H9 (cell line): Measurements from ENCODE around the gene IRF2BP2. TPM values are rescaled to one million over a fixed set of nuclear protein-coding genes. Genes with fewer than 3 reads are reported as not detected.
A peak's percentile ranks its signal among the peaks of the same experiment; 100 is the strongest.

ENCODE experiments used
- DNase-seq: peaks from one replicate; pipeline ENCODE4 v3.0.0-alpha.2; 2017
- H2AFZ ChIP-seq: one replicate; pipeline ENCODE4 v1.6.1; 2013; ENCODE audit warnings: mild to moderate bottlenecking, low read length, control low read depth, moderate library complexity
- H2AK5ac ChIP-seq: 2 replicates; pipeline ENCODE4 v1.6.1; 2013; ENCODE audit warnings: low read length, control low read depth, mixed read lengths; ENCODE audit not compliant: insufficient read length
- H2BK120ac ChIP-seq: one replicate; pipeline ENCODE4 v1.6.1; 2013; ENCODE audit warnings: low read depth, mild to moderate bottlenecking, low read length, control low read depth, inconsistent platforms; ENCODE audit not compliant: poor library complexity, severe bottlenecking
- H2BK12ac ChIP-seq: 2 replicates; pipeline ENCODE4 v1.6.1; 2013; ENCODE audit warnings: low read length, control low read depth, mixed read lengths, low read depth; ENCODE audit not compliant: insufficient read length
- H2BK15ac ChIP-seq: 2 replicates; pipeline ENCODE4 v1.6.1; 2013; ENCODE audit warnings: low read depth, low read length, control low read depth
- H2BK20ac ChIP-seq: one replicate; pipeline ENCODE4 v1.6.1; 2013; ENCODE audit warnings: low read depth, mild to moderate bottlenecking, low read length, control low read depth, inconsistent platforms; ENCODE audit not compliant: poor library complexity, severe bottlenecking
- H2BK5ac ChIP-seq: 2 replicates; pipeline ENCODE4 v1.6.1; 2013; ENCODE audit warnings: low read length, control low read depth, mixed read lengths; ENCODE audit not compliant: insufficient read length
- H3K14ac ChIP-seq: 2 replicates; pipeline ENCODE4 v1.6.1; 2013; ENCODE audit warnings: low read length, control low read depth; ENCODE audit not compliant: insufficient read depth
- H3K18ac ChIP-seq: 2 replicates; pipeline ENCODE4 v1.6.1; 2013; ENCODE audit warnings: low read depth, mild to moderate bottlenecking, mixed read lengths, low read length, control low read depth; ENCODE audit not compliant: insufficient read length
- H3K23ac ChIP-seq: 2 replicates; pipeline ENCODE4 v1.6.1; 2013; ENCODE audit warnings: low read length, control low read depth, mixed read lengths, low read depth; ENCODE audit not compliant: insufficient read length
- H3K23me2 ChIP-seq: 2 replicates; pipeline ENCODE4 v1.6.1; 2013; ENCODE audit warnings: low read depth, mild to moderate bottlenecking, mixed read lengths, low read length, control low read depth; ENCODE audit not compliant: insufficient read length, poor library complexity, severe bottlenecking
- H3K27ac ChIP-seq: 2 replicates; pipeline ENCODE4 v1.5.1; 2013; ENCODE audit warnings: low read length, control low read depth, mixed read lengths, low read depth; ENCODE audit not compliant: insufficient read length
- H3K27me3 ChIP-seq: 2 replicates; pipeline ENCODE4 v1.6.1; 2013; ENCODE audit warnings: low read length, control low read depth, inconsistent platforms; ENCODE audit not compliant: insufficient read depth
- H3K4ac ChIP-seq: 2 replicates; pipeline ENCODE4 v1.6.1; 2013; ENCODE audit warnings: low read depth, mild to moderate bottlenecking, control low read depth, inconsistent platforms, low read length, moderate library complexity
- H3K4me1 ChIP-seq: 2 replicates; pipeline ENCODE4 v1.6.1; 2013; ENCODE audit warnings: low read length, control low read depth, inconsistent platforms; ENCODE audit not compliant: insufficient read depth
- H3K4me2 ChIP-seq: 2 replicates; pipeline ENCODE4 v1.6.1; 2013; ENCODE audit warnings: low read length, control low read depth, mixed read lengths; ENCODE audit not compliant: insufficient read length, insufficient read depth
- H3K56ac ChIP-seq: 2 replicates; pipeline ENCODE4 v1.6.1; 2013; ENCODE audit warnings: low read depth, mild to moderate bottlenecking, mixed read lengths, low read length, control low read depth; ENCODE audit not compliant: insufficient read length
- H3K79me1 ChIP-seq: 2 replicates; pipeline ENCODE4 v1.6.1; 2013; ENCODE audit warnings: low read depth, mild to moderate bottlenecking, moderate library complexity, low read length, control low read depth, inconsistent platforms; ENCODE audit not compliant: insufficient read depth, poor library complexity, severe bottlenecking
- H3K79me2 ChIP-seq: 2 replicates; pipeline ENCODE4 v1.6.1; 2013; ENCODE audit warnings: low read length, control low read depth, inconsistent platforms; ENCODE audit not compliant: insufficient read depth
- H3K9ac ChIP-seq: 2 replicates; pipeline ENCODE4 v1.6.1; 2013; ENCODE audit warnings: low read length, control low read depth, mixed read lengths; ENCODE audit not compliant: insufficient read length; ENCODE audit errors: extremely low read depth
- H3K9me3 ChIP-seq: one replicate; pipeline ENCODE4 v1.6.1; 2013; ENCODE audit warnings: low read depth, low read length, inconsistent platforms; ENCODE audit not compliant: control insufficient read depth
- H3T11ph ChIP-seq: one replicate; pipeline ENCODE4 v1.6.1; 2013; ENCODE audit warnings: mild to moderate bottlenecking, low read length, control low read depth, inconsistent platforms
- H4K20me1 ChIP-seq: one replicate; pipeline ENCODE4 v1.6.1; 2013; ENCODE audit not compliant: control insufficient read depth, insufficient read length, insufficient read depth
- H4K5ac ChIP-seq: 2 replicates; pipeline ENCODE4 v1.6.1; 2013; ENCODE audit warnings: low read depth, mild to moderate bottlenecking, mixed read lengths, low read length, control low read depth; ENCODE audit not compliant: insufficient read length
- H4K8ac ChIP-seq: replicated peaks from 2 replicates; pipeline ENCODE4 v1.6.1; 2013; ENCODE audit warnings: low read length, control low read depth, mixed read lengths, low read depth; ENCODE audit not compliant: insufficient read length
- H4K91ac ChIP-seq: 2 replicates; pipeline ENCODE4 v1.6.1; 2013; ENCODE audit warnings: low read depth, mild to moderate bottlenecking, moderate library complexity, mixed read lengths, low read length, control low read depth; ENCODE audit not compliant: insufficient read length
- H3K27ac Mint-ChIP-seq, 3 experiments: 2 replicates in 2 of 3; 3 replicates in 1 of 3; pipeline ENCODE4 v1.8.0; 2020 to 2021; ENCODE audit warnings: mixed read lengths in 3 of 3, mild to moderate bottlenecking in 1 of 3, moderate library complexity in 1 of 3
- H3K27me3 Mint-ChIP-seq: 2 replicates; pipeline ENCODE4 v1.8.0; 2021; ENCODE audit warnings: low read depth, mild to moderate bottlenecking, moderate library complexity, mixed read lengths
- H3K36me3 Mint-ChIP-seq, 3 experiments: 2 replicates in 2 of 3; 3 replicates in 1 of 3; pipeline ENCODE4 v1.8.0; 2020 to 2021; ENCODE audit warnings: low read depth in 3 of 3, mixed read lengths in 3 of 3; ENCODE audit not compliant: insufficient read depth in 1 of 3
- H3K4me1 Mint-ChIP-seq, 2 experiments: 2 replicates each; pipeline ENCODE4 v1.8.0; 2020; ENCODE audit warnings: mixed read lengths in 2 of 2
- H3K4me3 Mint-ChIP-seq, 2 experiments: 2 replicates in 1 of 2; 3 replicates in 1 of 2; pipeline ENCODE4 v1.8.0; 2020 to 2021; ENCODE audit warnings: mild to moderate bottlenecking in 2 of 2, mixed read lengths in 2 of 2, moderate library complexity in 1 of 2
- H3K9me3 Mint-ChIP-seq, 2 experiments: 2 replicates in 1 of 2; 3 replicates in 1 of 2; pipeline ENCODE4 v1.8.0; 2020; ENCODE audit warnings: mild to moderate bottlenecking in 2 of 2, mixed read lengths in 2 of 2, moderate library complexity in 1 of 2
- CTCF ChIP-seq: fragments of 200-600 bp; sonication (generic); conservative IDR thresholded peaks from 3 replicates; pipeline ENCODE4 v1.8.0; 2021; ENCODE audit warnings: antibody characterized with exemption, mild to moderate bottlenecking
- WGBS: extraction: QIAGEN DNeasy Blood & Tissue Kit; methylation state at CpG from one replicate; pipeline ENCODE4 v1.1.7; 2013; ENCODE audit warnings: missing lambda C conversion rate, low lambda C conversion rate, mixed read lengths; ENCODE audit not compliant: insufficient read length; ENCODE audit errors: extremely low coverage; 5-methylcytosine and 5-hydroxymethylcytosine counted together
- total RNA-seq: library from RNA; stranded (reverse); gene quantifications from 2 replicates; pipeline ENCODE4 v1.2.1, GENCODE V29; 2021

IRF2BP2 gene
- total RNA-seq, 1 experiment from 2014 or later, result 80.2 TPM

GRCh38 chr1:234562334-234562733 is 47.6 kb downstream of the IRF2BP2 start:
- H3K9ac ChIP-seq, result no peak overlapping the region
- H4K5ac ChIP-seq, result no peak overlapping the region

More at GRCh38 chr1:234562334-234562733, 47.6 kb downstream of the IRF2BP2 start:
- Histone ChIP-seq H3K18ac (no peak overlapping the region), H2BK15ac (no peak overlapping the region), H3K27ac (no peak overlapping the region), H3K79me2 (no peaks in the 10 kb centered on the region), H3K9me3 (no peaks in the 10 kb centered on the region), H2BK120ac (no peak overlapping the region), H2BK12ac (no peak overlapping the region), H2BK5ac (no peak overlapping the region), H3K23ac (no peak overlapping the region), H3K79me1 (no peaks in the 10 kb centered on the region), H3K23me2 (no peaks in the 10 kb centered on the region), H2AFZ (no peak overlapping the region), H4K91ac (no peak overlapping the region), H3K14ac (no peak overlapping the region), H3K4me2 (no peak overlapping the region), H4K8ac (no peak overlapping the region), H3K56ac (no peak overlapping the region), H3K4ac (no peak overlapping the region), H2BK20ac (no peak overlapping the region), H2AK5ac (no peak overlapping the region), H3K4me1 (no peaks in the 10 kb centered on the region), H3K27me3 (no peaks in the 10 kb centered on the region), H3T11ph (no peak overlapping the region), H4K20me1 (no peaks in the 10 kb centered on the region)
- Mint-ChIP-seq H3K4me3 (no peak overlapping the region), H3K4me1 (peaks cover 0 to 11% of the 10 kb centered on the region in 2 experiments; a peak in 2 of 4 replicates), H3K36me3 (peaks cover 0 to 5% (median 0%) of the 10 kb centered on the region in 3 experiments; a peak in 3 of 7 replicates), H3K9me3 (peaks cover 0 to 3% of the 10 kb centered on the region in 2 experiments; a peak in 2 of 5 replicates), H3K27me3 (no peaks in the 10 kb centered on the region), H3K27ac (no peak overlapping the region)
- no peak for TF ChIP-seq CTCF
- WGBS, result no CpG with 5 or more reads among the region's 7 CpGs
- peak; percentile 5 for DNase-seq
